Tibial artery (tissue), 4 donors: ENCODE results near the gene BDKRB2.

Experiments
- DNase-seq, 2 donors: peaks; one replicate each; pipeline ENCODE4 v3.0.0-alpha.2; 2019
- H3K27ac ChIP-seq, 2 donors: fragments of 200-600 bp; sonication (generic) in 1 of 2; 1 replicate in 1 of 2; 2 replicates in 1 of 2; pipeline ENCODE4 v1.5.1; 2018 to 2019; ENCODE audit warnings: mild to moderate bottlenecking in 1 of 2
- H3K27me3 ChIP-seq, 2 donors: fragments of 200-600 bp; sonication (generic) in 1 of 2; one replicate each; pipeline versions ENCODE4 v1.5.1 to v1.6.0; 2016 to 2019
- H3K36me3 ChIP-seq, 3 donors: fragments of 200-600 bp; sonication (generic) in 2 of 3; one replicate each; pipeline ENCODE4 v1.5.1; 2016 to 2019; ENCODE audit warnings: mild to moderate bottlenecking in 2 of 3
- H3K4me1 ChIP-seq, 4 donors: fragments of 200-600 bp; sonication (generic) in 2 of 4; 1 replicate in 3 of 4; 2 replicates in 1 of 4; pipeline ENCODE4 v1.5.1; 2016 to 2019
- H3K4me3 ChIP-seq, 2 donors: fragments of 200-600 bp; sonication (generic) in 1 of 2; 1 replicate in 1 of 2; 2 replicates in 1 of 2; pipeline ENCODE4 v1.5.1; 2018 to 2019; ENCODE audit warnings: mild to moderate bottlenecking in 2 of 2
- H3K9me3 ChIP-seq, 3 donors: fragments of 200-600 bp; sonication (generic) in 1 of 3; one replicate each; pipeline ENCODE4 v1.5.1; 2016 to 2019
- CTCF ChIP-seq, 2 experiments: fragments of 200-600 bp in 1 of 2; fragments of 450-650 bp in 1 of 2; IDR thresholded peaks; one replicate each; pipeline ENCODE4 v1.5.1; 2017 to 2019; ENCODE audit warnings: antibody characterized with exemption in 2 of 2, mild to moderate bottlenecking in 1 of 2, moderate library complexity in 1 of 2
- intact Hi-C: fragments of 100-400 bp; cut with DNase I; formaldehyde crosslinking; loops from one replicate; pipeline ENCODE4 v1.15.0; 2023; ENCODE audit warnings: low total_unique reads

The BDKRB2 gene

GRCh38 chr14:96271421-96271762 is 66.8 kb downstream of the BDKRB2 start:
- Histone ChIP-seq H3K4me3 (no peak overlapping the region), H3K36me3 (no peaks in the 10 kb centered on the region), H3K27me3 (peaks cover 0 to 14% of the 10 kb centered on the region in 2 donors), H3K4me1 (peaks cover 0 to 5% (median 0%) of the 10 kb centered on the region in 4 donors), H3K27ac (no peak overlapping the region), H3K9me3 (peaks cover 0 to 5% (median 0%) of the 10 kb centered on the region in 3 donors)
- intact Hi-C loops = loop anchor here (10.0 kb wide), 1 partner anchor 167 kb away; no protein-coding TSS in a partner anchor
- no peak for TF ChIP-seq CTCF (IDR thresholded peaks at IDR 0.05)
- no peak for DNase-seq

- no peak overlapping the region for H3K27ac ChIP-seq
Measured at GRCh38 chr14:96272777-96273473, 68.3 kb downstream of the BDKRB2 start.

GRCh38 chr14:96273629-96274028 is 69.0 kb downstream of the BDKRB2 start:
- Histone ChIP-seq H3K4me3 (no peak overlapping the region), H3K27me3 (peaks cover 0 to 9% of the 10 kb centered on the region in 2 donors), H3K36me3 (peaks cover 0 to 11% (median 0%) of the 10 kb centered on the region in 3 donors), H3K9me3 (peaks cover 5 to 18% (median 14%) of the 10 kb centered on the region in 3 donors), H3K4me1 (peaks cover 0 to 5% (median 0%) of the 10 kb centered on the region in 4 donors), H3K27ac (no peak overlapping the region)
- intact Hi-C loops = loop anchor here (10.0 kb wide), 1 partner anchor 169 kb away; no protein-coding TSS in a partner anchor
- TF ChIP-seq CTCF (IDR thresholded peaks at IDR 0.05) = no peak
- DNase-seq = no peak

More at GRCh38 chr14:96272777-96273473, 68.3 kb downstream of the BDKRB2 start:
- no peak for DNase-seq
- intact Hi-C loops = loop anchor here (10.0 kb wide), 1 partner anchor 168 kb away; no protein-coding TSS in a partner anchor
- peaks cover 0 to 4% (median 0%) of the 10 kb centered on the region in 3 donors for H3K36me3 ChIP-seq
- no peak overlapping the region for H3K4me3 ChIP-seq
- H3K4me1 ChIP-seq = peaks cover 0 to 5% (median 0%) of the 10 kb centered on the region in 4 donors
- peaks cover 0 to 9% of the 10 kb centered on the region in 2 donors for H3K27me3 ChIP-seq
- H3K9me3 ChIP-seq = peaks cover 5 to 12% (median 7%) of the 10 kb centered on the region in 3 donors
- no peak for TF ChIP-seq CTCF (IDR thresholded peaks at IDR 0.05)

GRCh38 chr14:96274122-96274521 is 69.5 kb downstream of the BDKRB2 start:
- intact Hi-C loops = loop anchor here (10.0 kb wide), 1 partner anchor 169 kb away; no protein-coding TSS in a partner anchor
- Histone ChIP-seq H3K36me3 (peaks cover 0 to 11% (median 0%) of the 10 kb centered on the region in 3 donors), H3K27ac (no peak overlapping the region)

GRCh38 chr14:96274543-96274942 is 69.9 kb downstream of the BDKRB2 start:
- TF ChIP-seq CTCF (IDR thresholded peaks at IDR 0.05) = no peak
- Histone ChIP-seq H3K27ac (no peak overlapping the region), H3K27me3 (no peaks in the 10 kb centered on the region), H3K4me3 (no peak overlapping the region), H3K4me1 (peaks cover 0 to 7% (median 1%) of the 10 kb centered on the region in 4 donors), H3K9me3 (peaks cover 5 to 18% (median 14%) of the 10 kb centered on the region in 3 donors), H3K36me3 (peaks cover 0 to 11% (median 0%) of the 10 kb centered on the region in 3 donors)
- DNase-seq = no peak
- intact Hi-C loops = loop anchor here (10.0 kb wide), 1 partner anchor 170 kb away; no protein-coding TSS in a partner anchor

More at GRCh38 chr14:96274122-96274521, 69.5 kb downstream of the BDKRB2 start:
- TF ChIP-seq CTCF (IDR thresholded peaks at IDR 0.05) = no peak
- DNase-seq = no peak
- H3K4me3 ChIP-seq = no peak overlapping the region
- H3K9me3 ChIP-seq = peaks cover 5 to 18% (median 14%) of the 10 kb centered on the region in 3 donors
- peaks cover 0 to 4% of the 10 kb centered on the region in 2 donors for H3K27me3 ChIP-seq
- H3K4me1 ChIP-seq = peaks cover 0 to 5% (median 0%) of the 10 kb centered on the region in 4 donors
